Measurements from ENCODE around the gene UGT1A4.
"Not testable (repeated sequence)": the region's sequence is repeated elsewhere in the genome, so short reads cannot be mapped to it uniquely, and the experiment has no call there.

The UGT1A4 gene

GRCh38 chr2:233740870-233741269 is 22.3 kb downstream of the UGT1A4 start:
- no peak overlapping the region for H3K4me3 ChIP-seq (IDR thresholded peaks at IDR 0.05; ENCODE audit: insufficient read depth, low read depth, low read length)
- no peaks in the 10 kb centered on the region for H3K27me3 ChIP-seq (ENCODE audit: insufficient read depth, low read depth)

DNA sequence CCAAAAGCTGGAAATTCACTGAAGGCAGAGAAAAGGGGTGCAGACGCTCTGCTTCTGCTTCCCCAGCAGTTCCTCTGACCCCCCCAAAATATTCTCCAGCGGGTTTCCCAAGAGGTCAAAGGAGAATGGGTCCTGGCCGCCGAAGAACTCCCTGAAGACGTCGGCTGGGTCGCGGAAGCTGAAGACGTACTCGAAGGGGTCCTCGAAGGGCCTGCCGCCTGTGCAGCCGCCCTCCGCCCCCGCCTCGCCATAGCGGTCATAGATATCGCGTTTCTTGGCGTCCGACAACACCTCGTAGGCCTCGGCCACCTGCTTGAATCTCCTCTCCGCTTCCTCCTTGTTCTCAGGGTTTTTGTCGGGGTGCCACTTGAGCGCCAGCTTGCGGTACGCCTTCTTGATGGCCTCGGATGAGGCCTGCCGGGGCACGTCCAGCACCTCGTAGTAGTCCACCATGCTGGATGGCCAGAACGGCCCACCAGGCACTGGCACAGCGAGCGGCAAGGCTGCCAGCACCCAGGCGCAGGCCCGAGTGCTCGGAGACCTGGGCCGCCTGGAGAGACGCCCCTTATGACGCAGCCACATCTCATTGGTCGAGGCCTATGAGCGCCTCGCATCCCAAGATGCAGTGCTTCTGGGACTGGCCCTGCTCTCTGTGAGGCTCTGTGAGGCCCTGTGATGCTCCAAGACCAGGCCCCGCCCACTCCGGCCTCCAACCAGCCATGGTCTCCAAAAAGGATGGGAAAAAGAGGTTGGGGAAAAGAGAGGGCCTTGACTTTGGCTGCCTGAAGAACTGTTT is 25.1 kb downstream of the UGT1A4 start:
- Histone ChIP-seq H3K4me2 (no peak overlapping the region), H3K27ac (no peak overlapping the region), H3K27me3 (ENCODE audit: insufficient read depth, low read depth) (no peaks in the 10 kb centered on the region), H3K79me2 (ENCODE audit: insufficient read depth, low read depth) (no peaks in the 10 kb centered on the region), H4K20me1 (ENCODE audit: insufficient read depth) (no peaks in the 10 kb centered on the region), H3K9ac (no peak overlapping the region), H3K4me3 (IDR thresholded peaks at IDR 0.05; ENCODE audit: insufficient read depth, low read depth, low read length) (no peak overlapping the region), H2AFZ (ENCODE audit: low read depth) (no peak overlapping the region), H3K36me3 (ENCODE audit: insufficient read depth) (no peaks in the 10 kb centered on the region), H3K4me1 (ENCODE audit: low read depth, poor library complexity, severe bottlenecking) (no peaks in the 10 kb centered on the region)
- TF ChIP-seq CTCF (conservative IDR thresholded peaks at IDR 0.05; ENCODE audit: low read depth, low read length), result no peak

More at GRCh38 chr2:233740870-233741269, 22.3 kb downstream of the UGT1A4 start:
- Histone ChIP-seq H3K79me2 (ENCODE audit: insufficient read depth, low read depth) (no peaks in the 10 kb centered on the region), H3K9ac (no peak overlapping the region), H3K4me2 (no peak overlapping the region), H3K36me3 (ENCODE audit: insufficient read depth) (no peaks in the 10 kb centered on the region), H3K4me1 (ENCODE audit: low read depth, poor library complexity, severe bottlenecking) (no peaks in the 10 kb centered on the region), H4K20me1 (ENCODE audit: insufficient read depth) (no peaks in the 10 kb centered on the region), H2AFZ (ENCODE audit: low read depth) (no peak overlapping the region), H3K27ac (no peak overlapping the region)
- TF ChIP-seq CTCF (conservative IDR thresholded peaks at IDR 0.05; ENCODE audit: low read depth, low read length), result no peak

DNA sequence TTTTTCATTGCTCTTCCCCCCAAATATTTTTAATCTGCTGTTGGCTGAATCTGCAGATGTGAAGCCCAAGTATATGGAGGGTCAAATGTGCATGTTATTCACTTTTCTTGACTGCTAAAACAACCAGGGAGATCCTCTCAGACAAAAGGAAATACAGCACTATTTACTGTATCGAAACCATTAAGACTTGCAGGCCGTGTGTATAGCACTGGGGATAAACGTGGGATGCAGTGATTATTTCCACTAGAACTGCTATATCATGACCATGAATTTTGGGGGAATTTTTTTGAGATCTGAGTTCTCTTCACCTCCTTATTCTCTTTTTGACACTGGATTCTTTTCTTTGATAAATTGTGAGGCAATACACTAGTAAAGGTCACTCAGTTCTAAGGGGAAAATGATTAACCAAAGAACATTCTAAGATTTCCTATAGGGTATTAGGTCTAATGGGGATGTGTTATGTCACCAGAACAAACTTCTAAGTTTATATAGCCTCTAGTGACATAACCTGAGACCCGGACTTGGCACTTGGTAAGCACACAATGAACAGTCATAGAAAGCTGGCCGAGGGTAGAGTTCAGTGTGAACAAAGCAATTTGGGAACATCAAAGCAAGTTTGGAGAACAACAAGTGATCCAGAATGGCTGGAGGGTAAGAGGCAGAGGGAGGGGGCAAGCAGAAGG is 26.7 kb downstream of the UGT1A4 start:
- Histone ChIP-seq H3K79me2 (ENCODE audit: insufficient read depth, low read depth) (no peaks in the 10 kb centered on the region), H3K36me3 (ENCODE audit: insufficient read depth) (no peaks in the 10 kb centered on the region), H4K20me1 (ENCODE audit: insufficient read depth) (no peaks in the 10 kb centered on the region), H3K27me3 (ENCODE audit: insufficient read depth, low read depth) (no peaks in the 10 kb centered on the region), H3K4me2 (no peak overlapping the region), H3K4me3 (IDR thresholded peaks at IDR 0.05; ENCODE audit: insufficient read depth, low read depth, low read length) (no peak overlapping the region), H3K4me1 (ENCODE audit: low read depth, poor library complexity, severe bottlenecking) (no peaks in the 10 kb centered on the region), H2AFZ (ENCODE audit: low read depth) (no peak overlapping the region), H3K9ac (no peak overlapping the region), H3K27ac (no peak overlapping the region)
- no peak for TF ChIP-seq CTCF (conservative IDR thresholded peaks at IDR 0.05; ENCODE audit: low read depth, low read length)

DNA sequence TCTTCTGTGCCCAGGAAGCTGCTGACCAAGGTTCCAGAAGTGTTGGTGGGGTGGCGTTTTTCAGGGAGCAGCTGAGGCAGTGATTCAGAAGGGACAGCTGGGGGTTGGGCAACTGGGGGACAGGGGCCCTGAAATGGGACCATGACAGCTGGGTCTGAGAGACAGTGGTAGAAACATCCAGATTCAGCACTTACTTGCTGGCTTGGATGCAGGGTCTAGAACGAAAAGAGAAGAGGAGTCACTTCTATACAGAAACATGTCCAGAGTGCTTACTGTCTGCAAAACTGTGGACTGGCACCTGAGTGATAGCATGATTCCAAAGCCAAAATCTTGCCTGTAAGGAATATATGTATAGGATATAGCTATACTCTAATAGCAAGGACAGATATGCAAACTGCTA is 27.3 kb downstream of the UGT1A4 start:
- not testable (repeated sequence) for H3K36me3 ChIP-seq (ENCODE audit: insufficient read depth); H2AFZ ChIP-seq (ENCODE audit: low read depth); H3K4me1 ChIP-seq (ENCODE audit: low read depth, poor library complexity, severe bottlenecking); H3K4me3 ChIP-seq (IDR thresholded peaks at IDR 0.05; ENCODE audit: insufficient read depth, low read depth, low read length); H3K79me2 ChIP-seq (ENCODE audit: insufficient read depth, low read depth); H3K27me3 ChIP-seq (ENCODE audit: insufficient read depth, low read depth); H3K27ac ChIP-seq; H3K4me2 ChIP-seq; H3K9ac ChIP-seq; H4K20me1 ChIP-seq (ENCODE audit: insufficient read depth)
